Lower leg skin (tissue), 3 donors: Measurements from ENCODE around the gene AQP5.

Experiments
- POLR2A ChIP-seq, 2 donors: fragments of 450-650 bp; IDR thresholded peaks; one replicate each; pipeline ENCODE4 v1.6.1; 2016 to 2017; ENCODE audit warnings: antibody characterized with exemption in 2 of 2, mild to moderate bottlenecking in 1 of 2, moderate library complexity in 1 of 2
- TF ChIP-seq, protein P1 (sequence below), 3 donors: fragments of 450-650 bp; IDR thresholded peaks; one replicate each; pipeline ENCODE4 v1.5.1; 2016; ENCODE audit warnings: antibody characterized with exemption in 3 of 3, mild to moderate bottlenecking in 3 of 3, moderate library complexity in 2 of 3

DNA sequence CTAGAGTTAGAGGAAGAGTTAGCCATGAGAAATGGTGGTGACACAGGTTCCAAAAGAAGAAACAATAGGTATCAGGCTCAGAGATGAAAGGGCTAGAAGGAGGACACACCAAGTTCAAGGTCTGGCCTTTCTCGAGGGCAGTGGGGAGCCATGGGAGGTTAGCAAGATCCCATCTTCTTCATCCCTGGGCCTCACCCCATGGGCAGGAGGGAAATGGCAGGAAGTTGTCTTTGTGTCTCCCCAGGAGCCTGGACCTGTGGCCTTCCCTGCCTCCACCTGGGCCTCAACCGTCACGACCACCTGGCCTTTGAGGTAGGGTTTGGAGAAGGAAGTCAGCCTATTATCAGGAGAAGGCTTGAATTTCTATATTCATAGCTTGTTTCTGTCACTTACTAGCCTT, 17.0 kb upstream of the AQP5 start:
- TF ChIP-seq, protein P1, sequence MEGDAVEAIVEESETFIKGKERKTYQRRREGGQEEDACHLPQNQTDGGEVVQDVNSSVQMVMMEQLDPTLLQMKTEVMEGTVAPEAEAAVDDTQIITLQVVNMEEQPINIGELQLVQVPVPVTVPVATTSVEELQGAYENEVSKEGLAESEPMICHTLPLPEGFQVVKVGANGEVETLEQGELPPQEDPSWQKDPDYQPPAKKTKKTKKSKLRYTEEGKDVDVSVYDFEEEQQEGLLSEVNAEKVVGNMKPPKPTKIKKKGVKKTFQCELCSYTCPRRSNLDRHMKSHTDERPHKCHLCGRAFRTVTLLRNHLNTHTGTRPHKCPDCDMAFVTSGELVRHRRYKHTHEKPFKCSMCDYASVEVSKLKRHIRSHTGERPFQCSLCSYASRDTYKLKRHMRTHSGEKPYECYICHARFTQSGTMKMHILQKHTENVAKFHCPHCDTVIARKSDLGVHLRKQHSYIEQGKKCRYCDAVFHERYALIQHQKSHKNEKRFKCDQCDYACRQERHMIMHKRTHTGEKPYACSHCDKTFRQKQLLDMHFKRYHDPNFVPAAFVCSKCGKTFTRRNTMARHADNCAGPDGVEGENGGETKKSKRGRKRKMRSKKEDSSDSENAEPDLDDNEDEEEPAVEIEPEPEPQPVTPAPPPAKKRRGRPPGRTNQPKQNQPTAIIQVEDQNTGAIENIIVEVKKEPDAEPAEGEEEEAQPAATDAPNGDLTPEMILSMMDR (IDR thresholded peaks at IDR 0.05) = no peak
- no peak for TF ChIP-seq POLR2A (IDR thresholded peaks at IDR 0.05)
